Keratinocyte (primary cell): ENCODE measurements around the gene SCRN1. TPM values are rescaled to one million over a fixed set of nuclear protein-coding genes. Genes with fewer than 3 reads are reported as not detected.

Experiments used
- DNase-seq: peaks from one replicate; pipeline ENCODE4 v3.0.0-alpha.2; 2011; ENCODE audit warnings: low read depth, missing footprints, low spot score
- FAIRE-seq: peaks from 2 replicates; lab custom pipeline; 2011; peaks lifted over from hg19 to GRCh38; lab: Jason Lieb, UNC
- H2AFZ ChIP-seq: 2 replicates; pipeline ENCODE4 v1.6.0; 2012; ENCODE audit warnings: low read length, control low read depth, inconsistent platforms; ENCODE audit not compliant: control insufficient read depth
- H3K27ac ChIP-seq: 2 replicates; pipeline ENCODE4 v1.5.1; 2011; ENCODE audit warnings: low read length; ENCODE audit not compliant: control insufficient read depth, insufficient read depth
- H3K27me3 ChIP-seq: 3 replicates; pipeline ENCODE4 v1.6.0; 2011; ENCODE audit warnings: low read length; ENCODE audit not compliant: control insufficient read depth, insufficient read depth; ENCODE audit errors: extremely low read depth
- H3K36me3 ChIP-seq, 2 experiments: 2 replicates in 1 of 2; 3 replicates in 1 of 2; pipeline ENCODE4 v1.5.1; 2011; ENCODE audit warnings: low read length in 2 of 2, mild to moderate bottlenecking in 1 of 2; ENCODE audit not compliant: control insufficient read depth in 2 of 2, insufficient read depth in 2 of 2; ENCODE audit errors: extremely low read depth in 1 of 2
- H3K4me1 ChIP-seq: 3 replicates; pipeline ENCODE4 v1.5.1; 2011; ENCODE audit warnings: low read length; ENCODE audit not compliant: control insufficient read depth, insufficient read depth; ENCODE audit errors: extremely low read depth
- H3K4me2 ChIP-seq: 3 replicates; pipeline ENCODE4 v1.6.0; 2011; ENCODE audit warnings: low read depth, low read length; ENCODE audit not compliant: control insufficient read depth, insufficient read depth; ENCODE audit errors: extremely low read depth
- H3K4me3 ChIP-seq, 3 experiments: fragments of 200-600 bp in 1 of 3; sonication (generic) in 1 of 3; 2 replicates in 2 of 3; 3 replicates in 1 of 3; pipeline ENCODE4 v1.5.1; 2011 to 2016; ENCODE audit warnings: low read length in 3 of 3, mild to moderate bottlenecking in 3 of 3, control low read depth in 2 of 3, inconsistent platforms in 1 of 3, low read depth in 1 of 3, mixed read lengths in 1 of 3, mixed run types in 1 of 3, moderate library complexity in 1 of 3; ENCODE audit not compliant: control insufficient read depth in 2 of 3, insufficient read depth in 2 of 3; ENCODE audit errors: extremely low read depth in 1 of 3
- H3K79me2 ChIP-seq: 2 replicates; pipeline ENCODE4 v1.6.0; 2012; ENCODE audit warnings: low read length; ENCODE audit not compliant: control insufficient read depth, insufficient read depth
- H3K9ac ChIP-seq: 3 replicates; pipeline ENCODE4 v1.6.0; 2011; ENCODE audit warnings: low read length; ENCODE audit not compliant: control insufficient read depth, insufficient read depth; ENCODE audit errors: extremely low read depth
- H3K9me1 ChIP-seq: 3 replicates; pipeline ENCODE4 v1.6.0; 2011; ENCODE audit warnings: low read length; ENCODE audit not compliant: control insufficient read depth, insufficient read depth; ENCODE audit errors: extremely low read depth
- H3K9me3 ChIP-seq: 2 replicates; pipeline ENCODE4 v1.5.1; 2012; ENCODE audit warnings: low read depth, low read length; ENCODE audit not compliant: control insufficient read depth
- H4K20me1 ChIP-seq: 3 replicates; pipeline ENCODE4 v1.6.0; 2011; ENCODE audit warnings: low read length; ENCODE audit not compliant: control insufficient read depth, insufficient read depth; ENCODE audit errors: extremely low read depth
- EZH2 ChIP-seq: IDR thresholded peaks from one replicate; pipeline ENCODE4 v1.6.1; 2012; ENCODE audit warnings: inconsistent platforms, mild to moderate bottlenecking, low read length, moderate library complexity
- dilution Hi-C: fragments of 300-500 bp; cut with MboI; formaldehyde crosslinking; loops from one replicate; pipeline ENCODE4 v1.7.0; 2020; ENCODE audit warnings: low sequenced_read_pairs; ENCODE audit not compliant: extremely low pct_ligation_motif_present
- polyA plus RNA-seq, 5 experiments: library from polyadenylated mRNA; depleted of rRNA in 3 of 5; stranded (reverse) in 3 of 5; stranded (forward) in 1 of 5; unstranded in 1 of 5; fragments of >200 nt; gene quantifications; 1 replicate in 1 of 5; 2 replicates in 3 of 5; 3 replicates in 1 of 5; pipeline versions ENCODE4 v1.2.1 to v1.2.3, GENCODE V29; 2011 to 2012; ENCODE audit warnings: missing spikeins in 2 of 5, low read depth in 1 of 5, low replicate concordance in 1 of 5
- TF ChIP-seq, protein P1 (sequence below), 3 experiments: IDR thresholded peaks in 1 of 3; conservative IDR thresholded peaks in 1 of 3; optimal IDR thresholded peaks in 1 of 3; 2 replicates in 2 of 3; 3 replicates in 1 of 3; pipeline versions ENCODE3 to v1.5.1; 2011; ENCODE audit warnings: low read length in 3 of 3, mild to moderate bottlenecking in 3 of 3, moderate library complexity in 2 of 3, control low read depth in 1 of 3, inconsistent platforms in 1 of 3; ENCODE audit not compliant: insufficient read depth in 2 of 3; ENCODE audit errors: extremely low read depth in 1 of 3

SCRN1 gene
- polyA plus RNA-seq, 1 donor (not counting 4 experiments of a cell fraction or from before 2014, with no cell fraction given) = 52.3 TPM

- H3K4me2 ChIP-seq = peak overlapping the region; percentile 76
- H3K36me3 ChIP-seq = no peaks in the 10 kb centered on the region
- peak overlapping the region; percentile 90 for H3K9ac ChIP-seq
- H3K9me3 ChIP-seq = no peaks in the 10 kb centered on the region
- H4K20me1 ChIP-seq = no peaks in the 10 kb centered on the region
- peaks cover 22% of the 10 kb centered on the region for H3K4me1 ChIP-seq
- no peaks in the 10 kb centered on the region for H3K9me1 ChIP-seq
- peak overlapping the region; percentile 9 for H2AFZ ChIP-seq
- no peak for DNase-seq
- H3K27ac ChIP-seq = peak overlapping the region; percentile 91
- no peaks in the 10 kb centered on the region for H3K27me3 ChIP-seq
- no peak for FAIRE-seq
- H3K4me3 ChIP-seq = peak overlapping the region; percentile 65 to 81 (median 68)
- dilution Hi-C loops = no loop called here
- no peak for TF ChIP-seq EZH2
- TF ChIP-seq, protein P1, sequence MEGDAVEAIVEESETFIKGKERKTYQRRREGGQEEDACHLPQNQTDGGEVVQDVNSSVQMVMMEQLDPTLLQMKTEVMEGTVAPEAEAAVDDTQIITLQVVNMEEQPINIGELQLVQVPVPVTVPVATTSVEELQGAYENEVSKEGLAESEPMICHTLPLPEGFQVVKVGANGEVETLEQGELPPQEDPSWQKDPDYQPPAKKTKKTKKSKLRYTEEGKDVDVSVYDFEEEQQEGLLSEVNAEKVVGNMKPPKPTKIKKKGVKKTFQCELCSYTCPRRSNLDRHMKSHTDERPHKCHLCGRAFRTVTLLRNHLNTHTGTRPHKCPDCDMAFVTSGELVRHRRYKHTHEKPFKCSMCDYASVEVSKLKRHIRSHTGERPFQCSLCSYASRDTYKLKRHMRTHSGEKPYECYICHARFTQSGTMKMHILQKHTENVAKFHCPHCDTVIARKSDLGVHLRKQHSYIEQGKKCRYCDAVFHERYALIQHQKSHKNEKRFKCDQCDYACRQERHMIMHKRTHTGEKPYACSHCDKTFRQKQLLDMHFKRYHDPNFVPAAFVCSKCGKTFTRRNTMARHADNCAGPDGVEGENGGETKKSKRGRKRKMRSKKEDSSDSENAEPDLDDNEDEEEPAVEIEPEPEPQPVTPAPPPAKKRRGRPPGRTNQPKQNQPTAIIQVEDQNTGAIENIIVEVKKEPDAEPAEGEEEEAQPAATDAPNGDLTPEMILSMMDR (optimal IDR thresholded peaks at IDR 0.05 in 1 of 3, IDR thresholded peaks at IDR 0.05 in 1 of 3, conservative IDR thresholded peaks at IDR 0.05 in 1 of 3; ENCODE audit: extremely low read depth in 1 of 3, insufficient read depth in 2 of 3, low read length in 3 of 3) = no peak
- peaks cover 40% of the 10 kb centered on the region for H3K79me2 ChIP-seq
Measured at GRCh38 chr7:29988424-29989256, 961 bp downstream of the SCRN1 start.

GRCh38 chr7:29987811-29988317, 1.7 kb downstream of the SCRN1 start:
- Histone ChIP-seq H3K36me3 (no peaks in the 10 kb centered on the region), H3K79me2 (peaks cover 43% of the 10 kb centered on the region), H2AFZ (peak overlapping the region; percentile 88), H4K20me1 (no peaks in the 10 kb centered on the region), H3K9me1 (no peaks in the 10 kb centered on the region), H3K27me3 (no peaks in the 10 kb centered on the region), H3K4me1 (peaks cover 22% of the 10 kb centered on the region), H3K4me2 (peak overlapping the region; percentile 76), H3K9ac (peak overlapping the region; percentile 90), H3K9me3 (no peaks in the 10 kb centered on the region), H3K27ac (peak overlapping the region; percentile 91), H3K4me3 (peak overlapping the region; percentile 65 to 81 (median 68))
- FAIRE-seq = peak; percentile 67
- DNase-seq = peak; percentile 46
- dilution Hi-C loops = no loop called here
- TF ChIP-seq EZH2 = no peak
